Muscle of leg (tissue), 11 donors: ENCODE measurements around the gene TAS2R7. TPM values are rescaled to one million over a fixed set of nuclear protein-coding genes. Genes with fewer than 3 reads are reported as not detected.
A peak's percentile ranks its signal among the peaks of the same experiment; 100 is the strongest.
"Not testable (repeated sequence)": the region's sequence is repeated elsewhere in the genome, so short reads cannot be mapped to it uniquely, and the experiment has no call there.

Experiments used
- DNase-seq: peaks from one replicate; pipeline ENCODE4 v3.0.0; 2013
- H3K27ac ChIP-seq: one replicate; pipeline ENCODE4 v1.5.1; 2013; ENCODE audit warnings: mild to moderate bottlenecking, low read length, control low read depth
- H3K27me3 ChIP-seq: one replicate; pipeline ENCODE4 v1.6.1; 2013; ENCODE audit warnings: low read length; ENCODE audit not compliant: control insufficient read depth, insufficient read depth
- H3K36me3 ChIP-seq: one replicate; pipeline ENCODE4 v1.6.1; 2013; ENCODE audit warnings: low read length; ENCODE audit not compliant: control insufficient read depth, insufficient read depth
- H3K4me1 ChIP-seq: one replicate; pipeline ENCODE4 v1.6.1; 2013; ENCODE audit warnings: low read length; ENCODE audit not compliant: control insufficient read depth, insufficient read depth
- H3K4me3 ChIP-seq: one replicate; pipeline ENCODE4 v1.5.1; 2013; ENCODE audit warnings: low read length, control low read depth
- H3K9me3 ChIP-seq: replicated peaks from 2 replicates; pipeline ENCODE4 v1.6.1; 2013; ENCODE audit warnings: low read depth, low read length; ENCODE audit not compliant: control insufficient read depth
- WGBS: methylation state at CpG from one replicate; pipeline ENCODE4 v1.1.5; 2013; ENCODE audit warnings: missing lambda C conversion rate; ENCODE audit not compliant: insufficient coverage; 5-methylcytosine and 5-hydroxymethylcytosine counted together
- polyA plus RNA-seq, 8 donors: library from polyadenylated mRNA; unstranded; fragments of 120-200 nt; gene quantifications; one replicate each; pipeline versions ENCODE4 v1.2.1 to v1.2.3, GENCODE V29; 2013; ENCODE audit warnings: inconsistent platforms in 1 of 8, low replicate concordance in 1 of 8; ENCODE audit not compliant: insufficient read length in 8 of 8, insufficient read depth in 1 of 8
- total RNA-seq: library from RNA; stranded (reverse); fragments of 120-200 nt; gene quantifications from one replicate; pipeline ENCODE4 v1.2.4, GENCODE V29; 2013

The TAS2R7 gene
- total and polyA plus RNA-seq, 9 donors = not detected

DNA sequence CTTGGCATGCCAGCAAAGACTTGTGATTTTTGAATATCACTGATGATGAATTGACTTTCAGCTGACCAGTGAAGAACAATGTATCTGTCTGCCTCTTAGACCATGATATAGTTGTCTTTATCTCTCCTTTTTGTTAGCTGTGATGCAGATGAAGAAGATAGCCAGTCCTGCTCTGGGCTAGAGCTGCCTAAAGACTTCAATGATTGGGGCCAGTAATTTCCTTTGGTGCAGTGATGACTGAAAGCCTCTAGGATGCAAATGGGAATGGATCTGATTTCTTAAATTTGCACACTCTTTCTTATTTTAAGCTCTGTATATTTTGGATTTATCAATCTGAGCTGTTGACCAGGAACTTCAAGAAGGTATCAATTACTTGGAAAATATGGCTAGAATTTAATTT, 7.6 kb upstream of the TAS2R7 start, which contains the start of gene TAS2R9:
TSS of gene TAS2R9 (minus strand) at position 101 of the 400 bp plus-strand sequence. CDS start at position 8, 93 bp downstream.
- Histone ChIP-seq H3K9me3 (no peaks in the 10 kb centered on the region), H3K36me3 (no peaks in the 10 kb centered on the region), H3K27ac (no peak within 1 kb of the TSS), H3K27me3 (no peaks in the 10 kb centered on the region), H3K4me1 (no peaks in the 10 kb centered on the region), H3K4me3 (no peak within 1 kb of the TSS)
- DNase-seq = no peak

DNA sequence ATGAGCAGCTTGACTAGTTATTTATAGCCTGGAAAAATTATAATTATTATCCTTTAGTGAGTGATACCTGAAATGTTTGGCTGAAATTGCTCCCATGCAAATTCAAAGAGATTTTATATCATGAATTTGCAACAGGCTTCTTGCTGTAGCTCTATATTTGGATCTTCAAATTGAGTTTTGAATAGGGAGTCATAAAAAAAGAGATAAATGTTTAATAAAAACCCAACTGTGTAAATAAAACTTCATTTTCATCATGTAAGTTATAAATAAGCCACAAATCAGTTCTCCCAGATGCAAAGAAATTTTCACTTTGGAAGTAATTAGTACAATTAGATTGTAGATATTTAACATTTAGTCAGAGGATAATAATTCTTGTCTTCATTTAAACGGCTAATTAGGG, 4.8 kb upstream of the TAS2R7 start, which contains the start of gene TAS2R8:
TSS of gene TAS2R8 (minus strand) at position 101 of the 400 bp plus-strand sequence. CDS start 306 bp downstream, outside the sequence.
- no peak within 1 kb of the TSS for H3K4me3 ChIP-seq
- no peaks in the 10 kb centered on the region for H3K4me1 ChIP-seq
- H3K27ac ChIP-seq = no peak within 1 kb of the TSS
- WGBS = no CpG with 5 or more reads among the region's 1 CpG
- H3K36me3 ChIP-seq = no peaks in the 10 kb centered on the region
- DNase-seq = no peak
- no peaks in the 10 kb centered on the region for H3K27me3 ChIP-seq
- no peaks in the 10 kb centered on the region for H3K9me3 ChIP-seq

DNA sequence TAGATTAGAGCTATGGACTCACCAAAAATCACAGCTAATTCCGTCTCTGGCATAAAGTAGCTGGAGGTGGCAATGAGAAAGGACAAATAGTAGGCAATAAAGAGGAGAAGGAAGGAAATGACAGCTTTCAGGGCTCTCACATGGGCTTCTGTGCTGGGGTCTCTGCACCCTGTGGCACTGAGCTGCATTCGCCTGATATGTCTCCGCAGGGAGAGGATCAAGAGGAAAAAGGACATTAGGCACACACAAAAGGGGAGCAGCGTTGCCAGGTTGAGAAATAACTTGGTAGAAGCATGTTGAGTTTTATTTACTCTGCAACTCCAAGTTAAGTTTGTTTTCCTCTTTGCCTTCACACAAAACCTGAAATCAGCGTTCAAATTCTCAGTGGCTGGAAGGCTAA, 686 bp downstream of the TAS2R7 start:
- Histone ChIP-seq H3K9me3 (no peaks in the 10 kb centered on the region), H3K27me3 (no peaks in the 10 kb centered on the region), H3K27ac (no peak overlapping the region), H3K4me1 (no peaks in the 10 kb centered on the region), H3K4me3 (no peak overlapping the region), H3K36me3 (no peaks in the 10 kb centered on the region)
- WGBS = 60% methylated on average over 2 of the region's 5 CpGs
- DNase-seq = no peak

DNA sequence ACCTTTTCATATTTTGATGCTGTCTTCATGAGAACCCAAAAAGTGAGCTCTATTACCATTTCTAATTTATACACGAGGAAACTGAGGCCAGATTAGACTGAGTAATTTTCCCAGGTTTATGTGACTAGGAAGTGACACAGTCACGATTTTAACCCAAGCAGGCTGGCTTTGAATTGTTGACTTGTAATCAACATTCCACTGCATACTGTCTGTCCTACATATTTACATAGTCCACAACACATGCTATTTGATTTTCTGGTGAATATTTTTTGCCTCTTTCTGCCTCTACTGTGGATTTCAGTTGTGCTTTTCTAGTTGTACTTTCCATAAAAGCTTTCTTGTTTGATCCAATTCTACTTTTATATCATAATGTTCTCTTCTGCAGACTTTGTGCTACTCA, 8.2 kb downstream of the TAS2R7 start:
- H3K4me1 ChIP-seq = no peaks in the 10 kb centered on the region
- H3K27me3 ChIP-seq = no peaks in the 10 kb centered on the region
- H3K4me3 ChIP-seq = no peak overlapping the region
- DNase-seq = no peak
- H3K36me3 ChIP-seq = no peaks in the 10 kb centered on the region
- H3K9me3 ChIP-seq = no peaks in the 10 kb centered on the region
- no CpG with 5 or more reads among the region's 2 CpGs for WGBS
- no peak overlapping the region for H3K27ac ChIP-seq

DNA sequence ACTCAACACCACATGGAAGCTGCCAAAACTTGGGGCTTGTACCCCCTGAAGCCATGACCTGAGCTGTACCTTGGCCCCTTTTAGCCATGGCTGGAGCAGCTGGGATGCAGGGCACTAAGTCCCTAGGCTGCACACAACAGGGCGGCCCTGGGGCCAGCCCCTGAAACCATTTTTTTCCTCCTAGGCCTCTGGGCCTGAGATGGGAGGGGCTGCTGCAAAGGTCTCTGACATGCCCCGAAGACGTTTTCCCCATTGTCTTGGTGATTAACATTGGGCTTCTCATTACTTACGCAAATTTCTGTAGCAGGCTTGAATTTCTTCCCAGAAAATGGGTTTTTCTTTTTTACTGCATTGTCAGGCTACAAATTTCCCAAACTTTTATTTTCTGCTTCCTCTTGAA, 10.7 kb downstream of the TAS2R7 start:
- H3K27me3 ChIP-seq, H3K36me3 ChIP-seq, H3K27ac ChIP-seq, H3K4me1 ChIP-seq, H3K4me3 ChIP-seq, H3K9me3 ChIP-seq, DNase-seq: not testable (repeated sequence)
- 76% methylated on average over 4 of the region's 4 CpGs for WGBS

DNA sequence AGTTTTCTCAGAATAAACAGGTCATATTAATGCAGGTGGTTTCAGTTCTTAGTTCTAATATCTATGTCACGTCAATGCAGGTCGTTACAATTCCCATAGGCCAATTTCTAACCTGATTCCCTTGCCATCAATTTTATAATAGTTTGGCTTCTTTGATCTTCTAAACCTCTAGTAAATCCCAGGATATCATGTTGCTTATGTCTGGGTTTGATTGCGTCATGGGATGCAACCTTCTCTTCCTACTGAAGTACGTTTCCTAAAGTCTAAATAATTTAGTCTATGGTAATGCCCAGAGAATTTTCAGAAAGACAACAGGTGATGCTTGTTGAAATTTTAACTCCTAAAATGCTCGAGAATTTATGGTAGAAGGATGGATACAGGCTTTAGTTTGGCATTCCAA, 19.2 kb downstream of the TAS2R7 start:
- no CpG with 5 or more reads among the region's 5 CpGs for WGBS
- DNase-seq = no peak
- Histone ChIP-seq H3K4me1 (no peaks in the 10 kb centered on the region), H3K27me3 (no peaks in the 10 kb centered on the region), H3K27ac (no peak overlapping the region), H3K36me3 (no peaks in the 10 kb centered on the region), H3K4me3 (no peak overlapping the region), H3K9me3 (no peaks in the 10 kb centered on the region)

- Histone ChIP-seq H3K4me3 (no peak overlapping the region), H3K27ac (no peak overlapping the region), H3K27me3 (no peaks in the 10 kb centered on the region), H3K4me1 (no peaks in the 10 kb centered on the region), H3K36me3 (no peaks in the 10 kb centered on the region), H3K9me3 (no peaks in the 10 kb centered on the region)
- 78% methylated on average over 1 of the region's 2 CpGs for WGBS
- no peak for DNase-seq
These were observed 23.3 kb downstream of the TAS2R7 start for GRCh38 chr12:10779103-10779502.

DNA sequence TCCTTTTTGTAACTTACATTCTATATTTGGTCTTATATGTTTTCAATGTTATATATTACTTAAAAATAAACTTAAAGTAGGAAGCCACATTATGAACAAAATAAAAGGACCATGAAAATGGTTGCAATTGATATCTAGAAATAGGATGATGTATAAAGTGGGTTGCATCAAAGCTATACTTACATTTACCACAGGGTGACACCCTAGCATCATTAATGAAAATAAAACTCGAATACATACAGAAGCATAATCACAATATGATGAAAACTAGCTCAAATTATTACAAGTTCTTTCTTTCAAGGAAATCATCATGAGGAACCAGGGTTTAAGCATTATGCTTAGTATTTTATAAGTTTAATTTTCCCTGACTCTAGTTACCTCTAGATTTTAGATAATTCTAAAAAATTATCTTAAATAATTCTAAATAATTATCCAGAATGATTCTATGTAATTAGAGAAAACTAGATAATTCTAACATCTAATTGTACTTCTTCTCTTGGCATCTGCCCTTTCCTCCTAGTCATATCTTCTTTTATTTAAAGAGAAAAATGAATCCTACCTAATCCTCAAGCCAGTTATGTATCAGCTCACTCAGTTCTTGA, 31.2 kb downstream of the TAS2R7 start:
- peak; percentile 50 for DNase-seq
- no peaks in the 10 kb centered on the region for H3K4me1 ChIP-seq
- no peak overlapping the region for H3K4me3 ChIP-seq
- H3K27ac ChIP-seq = no peak overlapping the region
- no peaks in the 10 kb centered on the region for H3K9me3 ChIP-seq
- no peaks in the 10 kb centered on the region for H3K36me3 ChIP-seq
- no peaks in the 10 kb centered on the region for H3K27me3 ChIP-seq
- no CpG with 5 or more reads among the region's 1 CpG for WGBS

- no CpG with 5 or more reads among the region's 2 CpGs for WGBS
These were observed 42.8 kb downstream of the TAS2R7 start for GRCh38 chr12:10759657-10760056.

GRCh38 chr12:10756194-10756593, 46.2 kb downstream of the TAS2R7 start:
- no peaks in the 10 kb centered on the region for H3K36me3 ChIP-seq
- no peak for DNase-seq
- no peak overlapping the region for H3K27ac ChIP-seq
- 83% methylated on average over 1 of the region's 4 CpGs for WGBS
- H3K27me3 ChIP-seq = no peaks in the 10 kb centered on the region
- peaks cover 8% of the 10 kb centered on the region for H3K9me3 ChIP-seq
- H3K4me3 ChIP-seq = no peak overlapping the region
- H3K4me1 ChIP-seq = no peaks in the 10 kb centered on the region

More at GRCh38 chr12:10759657-10760056, 42.8 kb downstream of the TAS2R7 start:
- H3K4me3 ChIP-seq = no peak overlapping the region
- peaks cover 8% of the 10 kb centered on the region for H3K9me3 ChIP-seq
- no peak overlapping the region for H3K27ac ChIP-seq
- DNase-seq = no peak
- H3K4me1 ChIP-seq = no peaks in the 10 kb centered on the region
- no peaks in the 10 kb centered on the region for H3K27me3 ChIP-seq
- no peaks in the 10 kb centered on the region for H3K36me3 ChIP-seq

DNA sequence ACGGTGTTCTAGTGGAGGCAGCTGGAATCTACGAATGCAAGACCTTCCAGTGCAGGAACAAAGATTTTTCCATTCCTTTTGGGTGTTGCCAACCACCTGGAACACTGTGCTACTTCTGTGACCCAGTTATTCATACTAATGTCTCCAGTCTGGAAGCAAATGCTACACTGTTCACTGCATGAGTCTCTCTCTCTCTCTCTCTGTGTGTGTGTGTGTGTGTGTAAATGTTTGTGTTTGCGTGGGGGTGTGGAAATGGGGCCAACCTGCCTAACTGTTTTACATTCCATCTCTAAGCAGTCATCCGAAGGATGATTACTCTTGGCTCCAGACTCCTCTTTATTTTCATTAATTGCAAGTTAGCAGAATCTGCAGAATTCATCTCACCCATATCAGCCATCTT, 49.4 kb downstream of the TAS2R7 start:
- 33% methylated on average over 2 of the region's 4 CpGs for WGBS
- Histone ChIP-seq H3K27me3 (no peaks in the 10 kb centered on the region), H3K4me3 (no peak overlapping the region), H3K36me3 (no peaks in the 10 kb centered on the region), H3K27ac (no peak overlapping the region), H3K4me1 (peaks cover 2% of the 10 kb centered on the region), H3K9me3 (peaks cover 8% of the 10 kb centered on the region)
- DNase-seq = no peak
